OCI-LY3 (cell line): Measurements from ENCODE around the gene TTC28.

Experiments used
- CTCF ChIP-seq: fragments of 200-600, 300-600 bp; sonication (generic); IDR thresholded peaks from 2 replicates; pipeline ENCODE4 v1.5.1; 2014; ENCODE audit warnings: antibody characterized with exemption, low read length, low read depth
- EZH2phosphoT487 ChIP-seq: fragments of 200-600 bp; shearing (Covaris generic); IDR thresholded peaks from 2 replicates; pipeline ENCODE4 v1.6.1; 2018; ENCODE audit warnings: antibody characterized with exemption, mixed run types, low read depth

GRCh38 chr22:28608546-28608945 is 71.1 kb downstream of the TTC28 start:
- TF ChIP-seq CTCF (no peak), EZH2phosphoT487 (no peak)
